CD4-positive, alpha-beta T cell (primary cell): ENCODE results near the gene NTN4. TPM values are rescaled to one million over a fixed set of nuclear protein-coding genes. Genes with fewer than 3 reads are reported as not detected.
A peak's percentile ranks its signal among the peaks of the same experiment; 100 is the strongest.

Source experiments
- ATAC-seq: fragments of 200-7000 bp; cut with Tn5 transposase; one replicate; pipeline ENCODE4 v1.10.0; 2022; ENCODE audit warnings: mild to moderate bottlenecking; ENCODE audit not compliant: poor library complexity
- CTCF ChIA-PET: fragments of 350-600 bp; sonication (Branson Sonifier 250); formaldehyde crosslinking; loops from one replicate; lab custom pipeline; 2021; ENCODE audit warnings: antibody characterized with exemption, inconsistent platforms; lab: Charles Lee
- POLR2A ChIA-PET: fragments of 350-600 bp; sonication (Branson Sonifier 250); formaldehyde crosslinking; loops from one replicate; lab custom pipeline; 2021; ENCODE audit warnings: antibody characterized with exemption, inconsistent platforms; lab: Charles Lee
- DNase-seq, 14 experiments: peaks; one replicate each; pipeline ENCODE4 v3.0.0-alpha.2; 2013 to 2020; ENCODE audit warnings: mixed read lengths in 2 of 14
- H3K27ac ChIP-seq, 2 donors: one replicate each; pipeline versions ENCODE4 v1.5.1 to v1.7.0; 2013; ENCODE audit warnings: low read length in 2 of 2, low read depth in 1 of 2, mild to moderate bottlenecking in 1 of 2
- H3K27me3 ChIP-seq, 2 experiments: 1 replicate in 1 of 2; 2 replicates in 1 of 2; pipeline versions ENCODE4 v1.6.1 to v1.7.0; 2013; ENCODE audit warnings: low read length in 2 of 2, control low read depth in 1 of 2, mild to moderate bottlenecking in 1 of 2, moderate library complexity in 1 of 2; ENCODE audit not compliant: insufficient read depth in 2 of 2, control insufficient read depth in 1 of 2
- H3K36me3 ChIP-seq: one replicate; pipeline ENCODE4 v1.6.1; 2013; ENCODE audit warnings: low read length, control low read depth; ENCODE audit not compliant: insufficient read depth
- H3K4me1 ChIP-seq: one replicate; pipeline ENCODE4 v1.6.1; 2013; ENCODE audit warnings: low read length, control low read depth; ENCODE audit not compliant: insufficient read depth
- H3K4me3 ChIP-seq: one replicate; pipeline ENCODE4 v1.5.1; 2013; ENCODE audit warnings: mild to moderate bottlenecking, low read length, moderate library complexity
- H3K9me3 ChIP-seq, 2 experiments: 1 replicate in 1 of 2; 2 replicates in 1 of 2; pipeline versions ENCODE4 v1.6.1 to v1.7.0; 2013; ENCODE audit warnings: low read length in 2 of 2, mild to moderate bottlenecking in 2 of 2, control low read depth in 1 of 2, moderate library complexity in 1 of 2; ENCODE audit not compliant: control insufficient read depth in 1 of 2, insufficient read depth in 1 of 2
- H3K27ac Mint-ChIP-seq: one replicate; pipeline ENCODE4 v1.8.0; 2020; ENCODE audit warnings: mixed read lengths
- H3K27me3 Mint-ChIP-seq: one replicate; pipeline ENCODE4 v1.8.0; 2021; ENCODE audit warnings: mixed read lengths
- H3K36me3 Mint-ChIP-seq: one replicate; pipeline ENCODE4 v1.8.0; 2021; ENCODE audit warnings: low read depth, mixed read lengths
- H3K4me1 Mint-ChIP-seq: one replicate; pipeline ENCODE4 v1.8.0; 2021; ENCODE audit warnings: low read depth, mixed read lengths
- H3K4me3 Mint-ChIP-seq: one replicate; pipeline ENCODE4 v1.8.0; 2020; ENCODE audit warnings: mild to moderate bottlenecking, mixed read lengths
- H3K9me3 Mint-ChIP-seq: one replicate; pipeline ENCODE4 v1.8.0; 2020; ENCODE audit warnings: mixed read lengths
- CTCF ChIP-seq: fragments of 200-600 bp; IDR thresholded peaks from one replicate; pipeline ENCODE4 v1.8.0; 2022; ENCODE audit warnings: antibody characterized with exemption, mild to moderate bottlenecking
- intact Hi-C, 2 experiments: fragments of 100-400 bp; cut with DNase I in 1 of 2; cut with micrococcal nuclease in 1 of 2; formaldehyde crosslinking; loops; one replicate each; pipeline versions ENCODE4 v1.15.1 to v1.9.0; 2023 to 2025; cut with DNase I, micrococcal nuclease
- total RNA-seq, 174 experiments: library from RNA in 2 of 174; stranded (reverse) in 2 of 174; gene quantifications; one replicate each; pipeline ENCODE4 v1.2.3 and lab custom pipeline; 2021 to 2026

NTN4 gene
- total RNA-seq, 2 experiments from 2014 or later, result 0.47 to 0.71 TPM

- ChIA-PET CTCF (no interaction called here), POLR2A (no interaction called here)
- H3K4me3 Mint-ChIP-seq, result peak overlapping the region; percentile 65
- no peak for TF ChIP-seq CTCF
- ATAC-seq (peak; percentile 60), DNase-seq (peak in 3 of 14 experiments; percentile 2 to 23 (median 21))
- intact Hi-C loops, result no loop called here
- peaks cover 3% of the 10 kb centered on the region for H3K9me3 Mint-ChIP-seq
- Histone ChIP-seq H3K36me3 (no peaks in the 10 kb centered on the region), H3K27me3 (no peaks in the 10 kb centered on the region), H3K27ac (no peak overlapping the region), H3K4me3 (no peak overlapping the region), H3K4me1 (no peaks in the 10 kb centered on the region), H3K9me3 (no peaks in the 10 kb centered on the region)
- H3K27ac Mint-ChIP-seq, result peak overlapping the region; percentile 50
- no peaks in the 10 kb centered on the region for H3K4me1 Mint-ChIP-seq
- H3K27me3 Mint-ChIP-seq, result peaks cover 16% of the 10 kb centered on the region
- no peaks in the 10 kb centered on the region for H3K36me3 Mint-ChIP-seq
Observed at GRCh38 chr12:95653771-95654546, 136.6 kb downstream of the NTN4 start.

GRCh38 chr12:95651681-95652080, 138.9 kb downstream of the NTN4 start:
- Mint-ChIP-seq H3K36me3 (no peaks in the 10 kb centered on the region), H3K27me3 (peaks cover 30% of the 10 kb centered on the region), H3K4me1 (no peaks in the 10 kb centered on the region), H3K4me3 (no peak overlapping the region), H3K27ac (no peak overlapping the region), H3K9me3 (peaks cover 3% of the 10 kb centered on the region)
- TF ChIP-seq CTCF, result no peak
- intact Hi-C loops, result no loop called here
- Histone ChIP-seq H3K4me1 (no peaks in the 10 kb centered on the region), H3K36me3 (no peaks in the 10 kb centered on the region), H3K27ac (no peak overlapping the region), H3K9me3 (no peaks in the 10 kb centered on the region), H3K27me3 (peaks cover 0 to 2% of the 10 kb centered on the region in 2 experiments), H3K4me3 (no peak overlapping the region)
- ChIA-PET POLR2A (no interaction called here), CTCF (no interaction called here)
- ATAC-seq (no peak), DNase-seq (no peak)

GRCh38 chr12:95648990-95649791, 141.4 kb downstream of the NTN4 start:
- no peaks in the 10 kb centered on the region for H3K36me3 ChIP-seq
- CTCF ChIA-PET, result no interaction called here
- H3K36me3 Mint-ChIP-seq, result no peaks in the 10 kb centered on the region
- no peak overlapping the region for H3K27ac ChIP-seq
- intact Hi-C loops, result no loop called here
- no peak for DNase-seq
- H3K9me3 Mint-ChIP-seq, result peaks cover under 1% of the 10 kb centered on the region
- H3K27me3 Mint-ChIP-seq, result peaks cover 33% of the 10 kb centered on the region
- no peak for ATAC-seq
- H3K4me1 Mint-ChIP-seq, result no peaks in the 10 kb centered on the region
- H3K27ac Mint-ChIP-seq, result no peak overlapping the region
- peaks cover 0 to 2% of the 10 kb centered on the region in 2 experiments for H3K27me3 ChIP-seq
- POLR2A ChIA-PET, result no interaction called here
- H3K4me1 ChIP-seq, result no peaks in the 10 kb centered on the region
- no peak for TF ChIP-seq CTCF
- no peaks in the 10 kb centered on the region for H3K9me3 ChIP-seq
- no peak overlapping the region for H3K4me3 ChIP-seq
- no peak overlapping the region for H3K4me3 Mint-ChIP-seq
